GM12878 (cell line): ENCODE data around the gene TRAP1.

ENCODE experiments used
- ATF7 ChIP-seq: fragments of 450-650 bp; IDR thresholded peaks from 2 replicates; pipeline ENCODE4 v1.6.1; 2016; ENCODE audit warnings: low read depth, mild to moderate bottlenecking
- BMI1 ChIP-seq: fragments of 450-650 bp; IDR thresholded peaks from 2 replicates; pipeline ENCODE4 v1.6.1; 2016; ENCODE audit warnings: mild to moderate bottlenecking, moderate library complexity, borderline replicate concordance
- POLR2A ChIP-seq: IDR thresholded peaks from 2 replicates; pipeline ENCODE4 v1.6.1; 2011; ENCODE audit warnings: low read depth, mild to moderate bottlenecking, low read length
- SREBF2 ChIP-seq: IDR thresholded peaks from 2 replicates; pipeline ENCODE4 v1.6.1; 2012; ENCODE audit warnings: mild to moderate bottlenecking, low read length
- SUZ12 ChIP-seq: fragments of 200-600 bp; sonication (generic); IDR thresholded peaks from one replicate; pipeline ENCODE4 v1.6.1; 2018; ENCODE audit warnings: antibody characterized with exemption, mild to moderate bottlenecking; ENCODE audit not compliant: unreplicated experiment
- USF1 ChIP-seq: IDR thresholded peaks from 2 replicates; pipeline ENCODE4 v1.6.1; 2011; ENCODE audit warnings: borderline replicate concordance, low read depth, mild to moderate bottlenecking, moderate library complexity, mixed read lengths, low read length; ENCODE audit not compliant: insufficient read depth; ENCODE audit errors: extremely low read length

- no peak for TF ChIP-seq USF1
- no peak for TF ChIP-seq POLR2A
- TF ChIP-seq SREBF2: no peak
- no peak for TF ChIP-seq SUZ12
- no peak for TF ChIP-seq ATF7
- TF ChIP-seq BMI1: no peak
These were observed 22.3 kb upstream of the TRAP1 start for GRCh38 chr16:3739636-3740035.
